DMS114 treated with DMSO at 0.1 percent for 48 hours (cell line): Measurements from ENCODE around the gene IRAK3.
A peak's percentile ranks its signal among the peaks of the same experiment; 100 is the strongest.

Experiments used
- DNase-seq: peaks from one replicate; lab custom pipeline; 2025; ENCODE audit not compliant: unreplicated experiment; lab: John Stamatoyannopoulos, UW

The IRAK3 gene

GRCh38 chr12:66247741-66248140 is 58.7 kb downstream of the IRAK3 start:
- DNase-seq, result no peak

- DNase-seq, result no peak
These were observed 62.0 kb downstream of the IRAK3 start for GRCh38 chr12:66251049-66251448.

- DNase-seq, result no peak
These were observed 63.8 kb downstream of the IRAK3 start for GRCh38 chr12:66252771-66253170.

- no peak for DNase-seq
These were observed 66.7 kb downstream of the IRAK3 start for GRCh38 chr12:66255737-66256136.

- DNase-seq, result no peak
These were observed 69.0 kb downstream of the IRAK3 start for GRCh38 chr12:66258011-66258410.

GRCh38 chr12:66262737-66263136 is 73.7 kb downstream of the IRAK3 start:
- no peak for DNase-seq

- no peak for DNase-seq
These were observed 79.5 kb downstream of the IRAK3 start for GRCh38 chr12:66268562-66268961.

- no peak for DNase-seq
These were observed 80.1 kb downstream of the IRAK3 start for GRCh38 chr12:66269142-66269541.

- DNase-seq, result peak; percentile 39
These were observed 80.9 kb downstream of the IRAK3 start for GRCh38 chr12:66269757-66270383.

GRCh38 chr12:66270613-66271012 is 81.6 kb downstream of the IRAK3 start:
- DNase-seq, result no peak

- DNase-seq, result no peak
These were observed 83.6 kb downstream of the IRAK3 start for GRCh38 chr12:66272650-66273049.

GRCh38 chr12:66273147-66273546 is 84.1 kb downstream of the IRAK3 start:
- DNase-seq, result no peak

GRCh38 chr12:66275040-66275439 is 86.0 kb downstream of the IRAK3 start:
- no peak for DNase-seq

GRCh38 chr12:66279123-66279712 is 90.2 kb downstream of the IRAK3 start:
- DNase-seq, result peak; percentile 20

GRCh38 chr12:66280561-66280960 is 91.5 kb downstream of the IRAK3 start:
- DNase-seq, result no peak

GRCh38 chr12:66282244-66282643 is 93.2 kb downstream of the IRAK3 start:
- no peak for DNase-seq

GRCh38 chr12:66287275-66287674 is 98.3 kb downstream of the IRAK3 start:
- DNase-seq, result no peak

GRCh38 chr12:66288121-66288520 is 99.1 kb downstream of the IRAK3 start:
- DNase-seq, result no peak

- no peak for DNase-seq
These were observed 100.5 kb downstream of the IRAK3 start for GRCh38 chr12:66289485-66289884.

- no peak for DNase-seq
These were observed 101.7 kb downstream of the IRAK3 start for GRCh38 chr12:66290716-66291200.

GRCh38 chr12:66296176-66296683 is 107.2 kb downstream of the IRAK3 start:
- DNase-seq, result no peak

- DNase-seq, result no peak
These were observed 108.1 kb downstream of the IRAK3 start for GRCh38 chr12:66297080-66297479.

- no peak for DNase-seq
These were observed 108.9 kb downstream of the IRAK3 start for GRCh38 chr12:66297923-66298322.
